Uterus (tissue), 2 donors: Measurements from ENCODE around the gene DAP.

Experiments used
- POLR2A ChIP-seq, 2 donors: fragments of 450-650 bp; IDR thresholded peaks; one replicate each; pipeline ENCODE4 v1.6.1; 2016; ENCODE audit warnings: antibody characterized with exemption in 2 of 2, mild to moderate bottlenecking in 1 of 2, moderate library complexity in 1 of 2
- TF ChIP-seq, protein P1 (sequence below), 4 experiments: fragments of 200-600 bp in 2 of 4; fragments of 450-650 bp in 2 of 4; sonication (generic) in 2 of 4; IDR thresholded peaks; one replicate each; pipeline ENCODE4 v1.5.1; 2016 to 2019; ENCODE audit warnings: antibody characterized with exemption in 4 of 4, mild to moderate bottlenecking in 2 of 4, moderate library complexity in 1 of 4

DNA sequence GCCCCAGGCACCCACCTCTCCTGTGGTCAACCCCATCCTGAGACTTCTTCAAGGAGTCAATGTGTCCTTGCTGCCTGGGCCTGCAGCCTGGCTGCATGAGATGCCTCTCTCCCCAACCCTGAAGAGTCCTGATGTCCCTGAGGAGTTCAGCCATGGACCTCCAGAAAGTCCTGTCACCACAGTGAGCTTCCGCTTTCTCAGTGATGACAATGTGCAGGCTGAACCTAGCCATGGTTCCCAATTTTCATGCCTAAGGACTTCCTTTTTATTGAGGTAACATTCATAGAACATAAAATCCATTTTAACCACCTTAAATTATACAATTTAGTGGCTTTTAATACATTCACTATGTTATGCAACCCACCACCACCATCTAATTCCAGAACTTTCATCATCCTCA, 29.1 kb downstream of the DAP start:
- TF ChIP-seq, protein P1, sequence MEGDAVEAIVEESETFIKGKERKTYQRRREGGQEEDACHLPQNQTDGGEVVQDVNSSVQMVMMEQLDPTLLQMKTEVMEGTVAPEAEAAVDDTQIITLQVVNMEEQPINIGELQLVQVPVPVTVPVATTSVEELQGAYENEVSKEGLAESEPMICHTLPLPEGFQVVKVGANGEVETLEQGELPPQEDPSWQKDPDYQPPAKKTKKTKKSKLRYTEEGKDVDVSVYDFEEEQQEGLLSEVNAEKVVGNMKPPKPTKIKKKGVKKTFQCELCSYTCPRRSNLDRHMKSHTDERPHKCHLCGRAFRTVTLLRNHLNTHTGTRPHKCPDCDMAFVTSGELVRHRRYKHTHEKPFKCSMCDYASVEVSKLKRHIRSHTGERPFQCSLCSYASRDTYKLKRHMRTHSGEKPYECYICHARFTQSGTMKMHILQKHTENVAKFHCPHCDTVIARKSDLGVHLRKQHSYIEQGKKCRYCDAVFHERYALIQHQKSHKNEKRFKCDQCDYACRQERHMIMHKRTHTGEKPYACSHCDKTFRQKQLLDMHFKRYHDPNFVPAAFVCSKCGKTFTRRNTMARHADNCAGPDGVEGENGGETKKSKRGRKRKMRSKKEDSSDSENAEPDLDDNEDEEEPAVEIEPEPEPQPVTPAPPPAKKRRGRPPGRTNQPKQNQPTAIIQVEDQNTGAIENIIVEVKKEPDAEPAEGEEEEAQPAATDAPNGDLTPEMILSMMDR (IDR thresholded peaks at IDR 0.05), result no peak
- no peak for TF ChIP-seq POLR2A (IDR thresholded peaks at IDR 0.05)
